HEK293 (cell line): Measurements from ENCODE around the gene LY9.
A peak's percentile ranks its signal among the peaks of the same experiment; 100 is the strongest.

ENCODE experiments used
- CTCF ChIA-PET: fragments of 350-600 bp; formaldehyde crosslinking; extraction: SDS; loops from one replicate; lab custom pipeline; 2021; ENCODE audit warnings: antibody characterized with exemption; lab: Yijun Ruan, JAX
- POLR2A ChIA-PET: fragments of 300-600 bp; formaldehyde crosslinking; extraction: SDS; loops from one replicate; lab custom pipeline; 2020; ENCODE audit warnings: antibody characterized with exemption, inconsistent platforms; lab: Yijun Ruan, JAX
- H3K27ac ChIP-seq: fragments of 200-500 bp; sonication (Bioruptor generic); 2 replicates; pipeline ENCODE4 v1.5.1; 2014; ENCODE audit warnings: low read depth, low read length, control low read depth, inconsistent platforms; ENCODE audit errors: extremely low read depth
- H3K36me3 ChIP-seq, 2 experiments: fragments of 200-500 bp in 1 of 2; sonication (Bioruptor generic) in 1 of 2; 1 replicate in 1 of 2; 2 replicates in 1 of 2; pipeline ENCODE4 v1.5.1; 2014 to 2017; ENCODE audit warnings: inconsistent platforms in 2 of 2, low read length in 2 of 2; ENCODE audit not compliant: control insufficient read depth in 2 of 2, insufficient read depth in 1 of 2
- H3K4me1 ChIP-seq: fragments of 200-500 bp; sonication (Bioruptor generic); 2 replicates; pipeline ENCODE4 v1.5.1; 2014; ENCODE audit warnings: mild to moderate bottlenecking, low read length, inconsistent platforms; ENCODE audit not compliant: control insufficient read depth, insufficient read depth
- H3K4me3 ChIP-seq: 2 replicates; pipeline ENCODE4 v1.5.1; 2011; ENCODE audit warnings: low read depth, mild to moderate bottlenecking, control low read depth, low read length, moderate library complexity
- H3K9me3 ChIP-seq: fragments of 200-500 bp; sonication (Bioruptor generic); 2 replicates; pipeline ENCODE4 v1.5.1; 2014; ENCODE audit warnings: low read depth, low read length, inconsistent platforms; ENCODE audit not compliant: control insufficient read depth, insufficient read depth
- IKZF3 ChIP-seq: fragments of 450-650 bp; IDR thresholded peaks from 2 replicates; pipeline ENCODE4 v1.5.0; 2018; ENCODE audit warnings: missing biosample characterization, mild to moderate bottlenecking, missing genetic modification characterization, moderate library complexity
- KLF8 ChIP-seq: fragments of 450-650 bp; formaldehyde crosslinking; IDR thresholded peaks from 2 replicates; pipeline ENCODE4 v1.5.1; 2016; ENCODE audit warnings: missing biosample characterization, missing genetic modification characterization
- MEIS1 ChIP-seq: sonication (generic); formaldehyde crosslinking; IDR thresholded peaks from 2 replicates; pipeline ENCODE4 v1.8.1; 2022; ENCODE audit warnings: missing genetic modification reagents, mild to moderate bottlenecking, borderline replicate concordance
- PRDM1 ChIP-seq: fragments of 450-650 bp; formaldehyde crosslinking; IDR thresholded peaks from 2 replicates; pipeline ENCODE4; 2016; ENCODE audit warnings: missing biosample characterization, missing genetic modification characterization
- SP7 ChIP-seq: fragments of 450-650 bp; formaldehyde crosslinking; IDR thresholded peaks from 2 replicates; pipeline ENCODE4 v1.5.1; 2016; ENCODE audit warnings: missing biosample characterization, missing genetic modification characterization
- ZBTB21 ChIP-seq: fragments of 450-650 bp; formaldehyde crosslinking; IDR thresholded peaks from 2 replicates; pipeline ENCODE4 v1.5.1; 2017; ENCODE audit warnings: missing biosample characterization, missing genetic modification characterization
- ZFP3 ChIP-seq: fragments of 450-650 bp; formaldehyde crosslinking; IDR thresholded peaks from 2 replicates; pipeline ENCODE4 v1.5.1; 2016; ENCODE audit warnings: low read depth, missing biosample characterization, missing genetic modification characterization
- ZNF184 ChIP-seq: fragments of 450-650 bp; IDR thresholded peaks from 2 replicates; pipeline ENCODE4 v1.5.1; 2018; ENCODE audit warnings: missing biosample characterization, mild to moderate bottlenecking, missing genetic modification characterization
- ZNF211 ChIP-seq: fragments of 450-650 bp; formaldehyde crosslinking; IDR thresholded peaks from 2 replicates; pipeline ENCODE4 v1.5.1; 2016; ENCODE audit warnings: low read depth, missing biosample characterization, missing genetic modification characterization
- ZNF24 ChIP-seq: fragments of 450-650 bp; formaldehyde crosslinking; IDR thresholded peaks from 2 replicates; pipeline ENCODE4 v1.5.1; 2016; ENCODE audit warnings: missing biosample characterization, missing genetic modification characterization
- ZNF311 ChIP-seq: fragments of 450-650 bp; formaldehyde crosslinking; IDR thresholded peaks from 2 replicates; pipeline ENCODE4 v1.5.1; 2017; ENCODE audit warnings: missing biosample characterization, missing genetic modification characterization, borderline replicate concordance
- ZNF426 ChIP-seq: fragments of 450-650 bp; formaldehyde crosslinking; IDR thresholded peaks from 2 replicates; pipeline ENCODE4 v1.5.1; 2017; ENCODE audit warnings: missing biosample characterization, missing genetic modification characterization, mild to moderate bottlenecking, inconsistent platforms, moderate library complexity
- ZNF548 ChIP-seq: fragments of 450-650 bp; formaldehyde crosslinking; IDR thresholded peaks from 2 replicates; pipeline ENCODE4 v1.5.1; 2016; ENCODE audit warnings: missing biosample characterization, missing genetic modification characterization
- ZNF585B ChIP-seq: fragments of 450-650 bp; formaldehyde crosslinking; IDR thresholded peaks from 2 replicates; pipeline ENCODE4 v1.5.1; 2016; ENCODE audit warnings: missing biosample characterization, missing genetic modification characterization
- TF ChIP-seq, protein P1 (sequence below): fragments of 450-650 bp; formaldehyde crosslinking; IDR thresholded peaks from 2 replicates; pipeline ENCODE4 v1.5.1; 2016; ENCODE audit warnings: missing biosample characterization, missing genetic modification characterization
- TF ChIP-seq, protein P2 (sequence below): fragments of 450-650 bp; formaldehyde crosslinking; IDR thresholded peaks from 2 replicates; pipeline ENCODE4 v1.5.1; 2017; ENCODE audit warnings: missing biosample characterization, mild to moderate bottlenecking, missing genetic modification characterization, moderate library complexity
- TF ChIP-seq, protein P3 (sequence below): fragments of 450-650 bp; formaldehyde crosslinking; optimal IDR thresholded peaks from 2 replicates; pipeline ENCODE3; 2016; ENCODE audit warnings: missing biosample characterization, mild to moderate bottlenecking, missing genetic modification characterization
- TF ChIP-seq, protein P4 (sequence below): fragments of 450-650 bp; formaldehyde crosslinking; IDR thresholded peaks from 2 replicates; pipeline ENCODE4 v1.5.1; 2016; ENCODE audit warnings: missing biosample characterization, missing genetic modification characterization, low read depth
- TF ChIP-seq, protein P5 (sequence below): fragments of 450-650 bp; formaldehyde crosslinking; IDR thresholded peaks from 2 replicates; pipeline ENCODE4 v1.5.1; 2016; ENCODE audit warnings: missing biosample characterization, missing genetic modification characterization
- TF ChIP-seq, protein P6 (sequence below): fragments of 450-650 bp; formaldehyde crosslinking; IDR thresholded peaks from 2 replicates; pipeline ENCODE4 v1.5.1; 2016; ENCODE audit warnings: missing biosample characterization, missing genetic modification characterization
- TF ChIP-seq, protein P7 (sequence below): fragments of 450-650 bp; formaldehyde crosslinking; IDR thresholded peaks from 2 replicates; pipeline ENCODE4 v1.5.1; 2016; ENCODE audit warnings: missing biosample characterization, missing genetic modification characterization

LY9 gene

DNA sequence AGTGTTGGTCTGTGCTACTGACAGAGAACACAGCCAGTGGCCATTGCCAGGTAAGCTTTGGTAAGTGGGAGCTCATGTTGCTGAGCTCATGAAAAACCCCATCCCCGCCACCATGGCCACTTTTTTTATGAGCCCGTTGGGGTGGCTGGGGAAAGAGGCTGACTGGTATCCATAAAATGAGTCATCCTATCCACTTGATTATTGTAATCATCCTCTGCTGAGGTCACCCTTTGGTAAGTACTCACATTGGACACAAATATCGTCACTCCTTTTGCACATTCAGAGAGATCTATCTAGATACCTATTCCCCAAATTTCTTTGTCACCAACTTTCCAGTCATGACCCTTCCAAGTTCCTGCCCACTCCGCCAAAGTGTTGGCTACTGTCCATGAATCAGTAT, 34.9 kb upstream of the LY9 start:
- H3K9me3 ChIP-seq = no peaks in the 10 kb centered on the region
- no peak overlapping the region for H3K27ac ChIP-seq
- ChIA-PET POLR2A (no interaction called here), CTCF (interaction anchor here (0.5 to 1.4 kb wide), 2 partner anchors 9 to 163 kb away, joined by 3 read pairs; no protein-coding TSS in a partner anchor)
- no peaks in the 10 kb centered on the region for H3K36me3 ChIP-seq
- H3K4me1 ChIP-seq = no peaks in the 10 kb centered on the region
- H3K4me3 ChIP-seq = no peak overlapping the region
- TF ChIP-seq, protein P1, sequence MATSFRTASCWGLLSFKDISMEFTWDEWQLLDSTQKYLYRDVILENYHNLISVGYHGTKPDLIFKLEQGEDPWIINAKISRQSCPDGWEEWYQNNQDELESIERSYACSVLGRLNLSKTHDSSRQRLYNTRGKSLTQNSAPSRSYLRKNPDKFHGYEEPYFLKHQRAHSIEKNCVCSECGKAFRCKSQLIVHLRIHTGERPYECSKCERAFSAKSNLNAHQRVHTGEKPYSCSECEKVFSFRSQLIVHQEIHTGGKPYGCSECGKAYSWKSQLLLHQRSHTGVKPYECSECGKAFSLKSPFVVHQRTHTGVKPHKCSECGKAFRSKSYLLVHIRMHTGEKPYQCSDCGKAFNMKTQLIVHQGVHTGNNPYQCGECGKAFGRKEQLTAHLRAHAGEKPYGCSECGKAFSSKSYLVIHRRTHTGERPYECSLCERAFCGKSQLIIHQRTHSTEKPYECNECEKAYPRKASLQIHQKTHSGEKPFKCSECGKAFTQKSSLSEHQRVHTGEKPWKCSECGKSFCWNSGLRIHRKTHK (tag by site-specific recombination) = no peak
- TF ChIP-seq, protein P2, sequence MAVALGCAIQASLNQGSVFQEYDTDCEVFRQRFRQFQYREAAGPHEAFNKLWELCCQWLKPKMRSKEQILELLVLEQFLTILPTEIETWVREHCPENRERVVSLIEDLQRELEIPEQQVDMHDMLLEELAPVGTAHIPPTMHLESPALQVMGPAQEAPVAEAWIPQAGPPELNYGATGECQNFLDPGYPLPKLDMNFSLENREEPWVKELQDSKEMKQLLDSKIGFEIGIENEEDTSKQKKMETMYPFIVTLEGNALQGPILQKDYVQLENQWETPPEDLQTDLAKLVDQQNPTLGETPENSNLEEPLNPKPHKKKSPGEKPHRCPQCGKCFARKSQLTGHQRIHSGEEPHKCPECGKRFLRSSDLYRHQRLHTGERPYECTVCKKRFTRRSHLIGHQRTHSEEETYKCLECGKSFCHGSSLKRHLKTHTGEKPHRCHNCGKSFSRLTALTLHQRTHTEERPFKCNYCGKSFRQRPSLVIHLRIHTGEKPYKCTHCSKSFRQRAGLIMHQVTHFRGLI (tag by site-specific recombination) = no peak
- TF ChIP-seq ZNF585B (no peak), PRDM1 (tag by site-specific recombination) (no peak), ZNF184 (0 out of 2 replicates have a peak, but pooled peaks have one; percentile 49), KLF8 (tag by site-specific recombination) (0 out of 2 replicates have a peak, but pooled peaks have one; percentile 15), ZNF24 (tag by site-specific recombination) (no peak), ZNF426 (no peak), ZNF211 (tag by site-specific recombination) (no peak), ZBTB21 (tag by site-specific recombination) (0 out of 2 replicates have a peak, but pooled peaks have one; percentile 37), SP7 (tag by site-specific recombination) (0 out of 2 replicates have a peak, but pooled peaks have one; percentile 33), MEIS1 (no peak), ZNF311 (tag by site-specific recombination) (no peak), IKZF3 (tag by site-specific recombination) (no peak), ZNF548 (tag by site-specific recombination) (no peak), ZFP3 (tag by site-specific recombination) (no peak)
- TF ChIP-seq, protein P3, sequence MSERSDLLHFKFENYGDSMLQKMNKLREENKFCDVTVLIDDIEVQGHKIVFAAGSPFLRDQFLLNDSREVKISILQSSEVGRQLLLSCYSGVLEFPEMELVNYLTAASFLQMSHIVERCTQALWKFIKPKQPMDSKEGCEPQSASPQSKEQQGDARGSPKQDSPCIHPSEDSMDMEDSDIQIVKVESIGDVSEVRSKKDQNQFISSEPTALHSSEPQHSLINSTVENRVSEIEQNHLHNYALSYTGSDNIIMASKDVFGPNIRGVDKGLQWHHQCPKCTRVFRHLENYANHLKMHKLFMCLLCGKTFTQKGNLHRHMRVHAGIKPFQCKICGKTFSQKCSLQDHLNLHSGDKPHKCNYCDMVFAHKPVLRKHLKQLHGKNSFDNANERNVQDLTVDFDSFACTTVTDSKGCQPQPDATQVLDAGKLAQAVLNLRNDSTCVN = no peak
- TF ChIP-seq, protein P4, sequence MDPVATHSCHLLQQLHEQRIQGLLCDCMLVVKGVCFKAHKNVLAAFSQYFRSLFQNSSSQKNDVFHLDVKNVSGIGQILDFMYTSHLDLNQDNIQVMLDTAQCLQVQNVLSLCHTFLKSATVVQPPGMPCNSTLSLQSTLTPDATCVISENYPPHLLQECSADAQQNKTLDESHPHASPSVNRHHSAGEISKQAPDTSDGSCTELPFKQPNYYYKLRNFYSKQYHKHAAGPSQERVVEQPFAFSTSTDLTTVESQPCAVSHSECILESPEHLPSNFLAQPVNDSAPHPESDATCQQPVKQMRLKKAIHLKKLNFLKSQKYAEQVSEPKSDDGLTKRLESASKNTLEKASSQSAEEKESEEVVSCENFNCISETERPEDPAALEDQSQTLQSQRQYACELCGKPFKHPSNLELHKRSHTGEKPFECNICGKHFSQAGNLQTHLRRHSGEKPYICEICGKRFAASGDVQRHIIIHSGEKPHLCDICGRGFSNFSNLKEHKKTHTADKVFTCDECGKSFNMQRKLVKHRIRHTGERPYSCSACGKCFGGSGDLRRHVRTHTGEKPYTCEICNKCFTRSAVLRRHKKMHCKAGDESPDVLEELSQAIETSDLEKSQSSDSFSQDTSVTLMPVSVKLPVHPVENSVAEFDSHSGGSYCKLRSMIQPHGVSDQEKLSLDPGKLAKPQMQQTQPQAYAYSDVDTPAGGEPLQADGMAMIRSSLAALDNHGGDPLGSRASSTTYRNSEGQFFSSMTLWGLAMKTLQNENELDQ (tag by site-specific recombination) = no peak
- TF ChIP-seq, protein P5, sequence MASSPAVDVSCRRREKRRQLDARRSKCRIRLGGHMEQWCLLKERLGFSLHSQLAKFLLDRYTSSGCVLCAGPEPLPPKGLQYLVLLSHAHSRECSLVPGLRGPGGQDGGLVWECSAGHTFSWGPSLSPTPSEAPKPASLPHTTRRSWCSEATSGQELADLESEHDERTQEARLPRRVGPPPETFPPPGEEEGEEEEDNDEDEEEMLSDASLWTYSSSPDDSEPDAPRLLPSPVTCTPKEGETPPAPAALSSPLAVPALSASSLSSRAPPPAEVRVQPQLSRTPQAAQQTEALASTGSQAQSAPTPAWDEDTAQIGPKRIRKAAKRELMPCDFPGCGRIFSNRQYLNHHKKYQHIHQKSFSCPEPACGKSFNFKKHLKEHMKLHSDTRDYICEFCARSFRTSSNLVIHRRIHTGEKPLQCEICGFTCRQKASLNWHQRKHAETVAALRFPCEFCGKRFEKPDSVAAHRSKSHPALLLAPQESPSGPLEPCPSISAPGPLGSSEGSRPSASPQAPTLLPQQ (tag by site-specific recombination) = no peak
- TF ChIP-seq, protein P6, sequence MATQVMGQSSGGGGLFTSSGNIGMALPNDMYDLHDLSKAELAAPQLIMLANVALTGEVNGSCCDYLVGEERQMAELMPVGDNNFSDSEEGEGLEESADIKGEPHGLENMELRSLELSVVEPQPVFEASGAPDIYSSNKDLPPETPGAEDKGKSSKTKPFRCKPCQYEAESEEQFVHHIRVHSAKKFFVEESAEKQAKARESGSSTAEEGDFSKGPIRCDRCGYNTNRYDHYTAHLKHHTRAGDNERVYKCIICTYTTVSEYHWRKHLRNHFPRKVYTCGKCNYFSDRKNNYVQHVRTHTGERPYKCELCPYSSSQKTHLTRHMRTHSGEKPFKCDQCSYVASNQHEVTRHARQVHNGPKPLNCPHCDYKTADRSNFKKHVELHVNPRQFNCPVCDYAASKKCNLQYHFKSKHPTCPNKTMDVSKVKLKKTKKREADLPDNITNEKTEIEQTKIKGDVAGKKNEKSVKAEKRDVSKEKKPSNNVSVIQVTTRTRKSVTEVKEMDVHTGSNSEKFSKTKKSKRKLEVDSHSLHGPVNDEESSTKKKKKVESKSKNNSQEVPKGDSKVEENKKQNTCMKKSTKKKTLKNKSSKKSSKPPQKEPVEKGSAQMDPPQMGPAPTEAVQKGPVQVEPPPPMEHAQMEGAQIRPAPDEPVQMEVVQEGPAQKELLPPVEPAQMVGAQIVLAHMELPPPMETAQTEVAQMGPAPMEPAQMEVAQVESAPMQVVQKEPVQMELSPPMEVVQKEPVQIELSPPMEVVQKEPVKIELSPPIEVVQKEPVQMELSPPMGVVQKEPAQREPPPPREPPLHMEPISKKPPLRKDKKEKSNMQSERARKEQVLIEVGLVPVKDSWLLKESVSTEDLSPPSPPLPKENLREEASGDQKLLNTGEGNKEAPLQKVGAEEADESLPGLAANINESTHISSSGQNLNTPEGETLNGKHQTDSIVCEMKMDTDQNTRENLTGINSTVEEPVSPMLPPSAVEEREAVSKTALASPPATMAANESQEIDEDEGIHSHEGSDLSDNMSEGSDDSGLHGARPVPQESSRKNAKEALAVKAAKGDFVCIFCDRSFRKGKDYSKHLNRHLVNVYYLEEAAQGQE (tag by site-specific recombination) = no peak
- TF ChIP-seq, protein P7, sequence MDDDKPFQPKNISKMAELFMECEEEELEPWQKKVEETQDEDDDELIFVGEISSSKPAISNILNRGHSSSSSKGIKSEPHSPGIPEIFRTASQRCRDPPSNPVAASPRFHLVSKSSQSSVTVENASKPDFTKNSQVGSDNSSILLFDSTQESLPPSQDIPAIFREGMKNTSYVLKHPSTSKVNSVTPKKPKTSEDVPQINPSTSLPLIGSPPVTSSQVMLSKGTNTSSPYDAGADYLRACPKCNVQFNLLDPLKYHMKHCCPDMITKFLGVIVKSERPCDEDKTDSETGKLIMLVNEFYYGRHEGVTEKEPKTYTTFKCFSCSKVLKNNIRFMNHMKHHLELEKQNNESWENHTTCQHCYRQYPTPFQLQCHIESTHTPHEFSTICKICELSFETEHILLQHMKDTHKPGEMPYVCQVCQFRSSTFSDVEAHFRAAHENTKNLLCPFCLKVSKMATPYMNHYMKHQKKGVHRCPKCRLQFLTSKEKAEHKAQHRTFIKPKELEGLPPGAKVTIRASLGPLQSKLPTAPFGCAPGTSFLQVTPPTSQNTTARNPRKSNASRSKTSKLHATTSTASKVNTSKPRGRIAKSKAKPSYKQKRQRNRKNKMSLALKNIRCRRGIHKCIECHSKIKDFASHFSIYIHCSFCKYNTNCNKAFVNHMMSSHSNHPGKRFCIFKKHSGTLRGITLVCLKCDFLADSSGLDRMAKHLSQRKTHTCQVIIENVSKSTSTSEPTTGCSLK (tag by site-specific recombination) = no peak
